Liver (tissue), 9 donors: ENCODE results near the gene GPR176. TPM values are rescaled to one million over a fixed set of nuclear protein-coding genes. Genes with fewer than 3 reads are reported as not detected.
A peak's percentile ranks its signal among the peaks of the same experiment; 100 is the strongest.

Experiments
- DNase-seq: peaks from one replicate; pipeline ENCODE4 v3.0.0-alpha.2; 2017; ENCODE audit warnings: low spot score
- H3K27ac ChIP-seq, 2 donors: one replicate each; pipeline ENCODE4 v1.7.0; 2013; ENCODE audit warnings: inconsistent platforms in 2 of 2, low read length in 2 of 2, control low read depth in 1 of 2, low read depth in 1 of 2, mild to moderate bottlenecking in 1 of 2
- H3K27me3 ChIP-seq, 4 donors: one replicate each; pipeline versions ENCODE4 v1.6.1 to v1.7.0; 2013; ENCODE audit warnings: low read length in 3 of 4, inconsistent platforms in 1 of 4, mild to moderate bottlenecking in 1 of 4, moderate library complexity in 1 of 4; ENCODE audit not compliant: control insufficient read depth in 4 of 4, insufficient read depth in 4 of 4
- H3K36me3 ChIP-seq, 4 donors: one replicate each; pipeline versions ENCODE4 v1.6.1 to v1.7.0; 2013; ENCODE audit warnings: low read length in 3 of 4, mild to moderate bottlenecking in 3 of 4, low read depth in 1 of 4, moderate library complexity in 1 of 4; ENCODE audit not compliant: control insufficient read depth in 4 of 4, insufficient read depth in 3 of 4
- H3K4me1 ChIP-seq, 4 donors: one replicate each; pipeline versions ENCODE4 v1.6.1 to v1.7.0; 2013; ENCODE audit warnings: low read length in 3 of 4, mild to moderate bottlenecking in 3 of 4, moderate library complexity in 1 of 4; ENCODE audit not compliant: control insufficient read depth in 4 of 4, insufficient read depth in 4 of 4
- H3K4me3 ChIP-seq, 3 donors: one replicate each; pipeline versions ENCODE4 v1.6.1 to v1.7.0; 2013; ENCODE audit warnings: low read length in 3 of 3, control low read depth in 1 of 3, low read depth in 1 of 3, mild to moderate bottlenecking in 1 of 3
- H3K9ac ChIP-seq, 2 donors: one replicate each; pipeline ENCODE4 v1.7.0; 2013; ENCODE audit warnings: low read length in 2 of 2, mild to moderate bottlenecking in 2 of 2, moderate library complexity in 2 of 2, control low read depth in 1 of 2, low read depth in 1 of 2
- H3K9me3 ChIP-seq, 4 donors: one replicate each; pipeline versions ENCODE4 v1.6.1 to v1.7.0; 2013; ENCODE audit warnings: low read length in 3 of 4; ENCODE audit not compliant: control insufficient read depth in 4 of 4
- ATF3 ChIP-seq: IDR thresholded peaks from 2 replicates; pipeline ENCODE4 v1.6.1; 2016; ENCODE audit warnings: antibody characterized with exemption
- CTCF ChIP-seq: fragments of 150-350 bp; IDR thresholded peaks from 2 replicates; pipeline ENCODE4 v1.5.1; 2017; ENCODE audit warnings: improper control_type of control experiment, low read depth, low read length; ENCODE audit not compliant: missing input control
- EGR1 ChIP-seq, 2 donors: IDR thresholded peaks; 2 replicates each; pipeline ENCODE4 v1.6.1; 2016 to 2018; ENCODE audit warnings: antibody characterized with exemption in 2 of 2, low read depth in 2 of 2
- FOXA1 ChIP-seq: IDR thresholded peaks from 2 replicates; pipeline ENCODE4 v1.6.1; 2016; ENCODE audit warnings: antibody characterized with exemption
- FOXA2 ChIP-seq: IDR thresholded peaks from 2 replicates; pipeline ENCODE4 v1.6.1; 2016; ENCODE audit warnings: antibody characterized with exemption
- GABPA ChIP-seq, 2 donors: IDR thresholded peaks in 1 of 2; conservative IDR thresholded peaks in 1 of 2; 2 replicates each; pipeline ENCODE4 v1.6.1; 2016; ENCODE audit warnings: antibody characterized with exemption in 2 of 2, mild to moderate bottlenecking in 1 of 2, moderate library complexity in 1 of 2
- HNF4A ChIP-seq, 2 donors: conservative IDR thresholded peaks; 2 replicates each; pipeline ENCODE4 v1.6.1; 2016; ENCODE audit warnings: antibody characterized with exemption in 2 of 2, mild to moderate bottlenecking in 2 of 2
- HNF4G ChIP-seq: IDR thresholded peaks from 2 replicates; pipeline ENCODE4 v1.6.1; 2016; ENCODE audit warnings: antibody characterized with exemption
- JUND ChIP-seq, 2 donors: IDR thresholded peaks; 2 replicates each; pipeline ENCODE4 v1.6.1; 2016; ENCODE audit warnings: antibody characterized with exemption in 2 of 2
- MAX ChIP-seq: IDR thresholded peaks from 2 replicates; pipeline ENCODE4 v1.6.1; 2016; ENCODE audit warnings: antibody characterized with exemption
- NR2F2 ChIP-seq: IDR thresholded peaks from 2 replicates; pipeline ENCODE4 v1.6.1; 2016; ENCODE audit warnings: antibody characterized with exemption
- RAD21 ChIP-seq, 2 donors: IDR thresholded peaks; 2 replicates each; pipeline ENCODE4 v1.6.1; 2016; ENCODE audit warnings: antibody characterized with exemption in 2 of 2, mild to moderate bottlenecking in 2 of 2
- REST ChIP-seq: IDR thresholded peaks from 2 replicates; pipeline ENCODE4 v1.6.1; 2016; ENCODE audit warnings: antibody characterized with exemption, mild to moderate bottlenecking
- RXRA ChIP-seq, 2 donors: IDR thresholded peaks; 2 replicates each; pipeline ENCODE4 v1.6.1; 2017 to 2018; ENCODE audit warnings: antibody characterized with exemption in 2 of 2, mild to moderate bottlenecking in 1 of 2
- SP1 ChIP-seq: IDR thresholded peaks from 2 replicates; pipeline ENCODE4 v1.6.1; 2018; ENCODE audit warnings: antibody characterized with exemption, mild to moderate bottlenecking
- TAF1 ChIP-seq: conservative IDR thresholded peaks from 2 replicates; pipeline ENCODE4 v1.6.1; 2016; ENCODE audit warnings: antibody characterized with exemption, mild to moderate bottlenecking
- YY1 ChIP-seq: IDR thresholded peaks from 2 replicates; pipeline ENCODE4 v1.6.1; 2016; ENCODE audit warnings: antibody characterized with exemption, mild to moderate bottlenecking
- ZBTB33 ChIP-seq: IDR thresholded peaks from 2 replicates; pipeline ENCODE4 v1.6.1; 2016; ENCODE audit warnings: antibody characterized with exemption
- WGBS: extraction: QIAGEN DNeasy Blood & Tissue Kit; methylation state at CpG from one replicate; pipeline ENCODE4 v1.1.7; 2013; 5-methylcytosine and 5-hydroxymethylcytosine counted together
- polyA plus RNA-seq, 2 donors: library from polyadenylated mRNA; stranded (reverse) in 1 of 2; unstranded in 1 of 2; fragments of 200-250 nt in 1 of 2; fragments of >200 nt in 1 of 2; fragmentation: Nextera tagmentation in 1 of 2; extraction: Ambion mirVana in 1 of 2; gene quantifications; one replicate each; pipeline versions ENCODE4 v1.2.1 to v1.2.3, GENCODE V29; 2013 to 2015
- total RNA-seq, 2 donors: library from RNA; depleted of rRNA; stranded (reverse); fragments of >200 nt; gene quantifications; one replicate each; pipeline ENCODE4 v1.2.3, GENCODE V29; 2014
- donor health status: healthy.
- donor health status: healthy.
- donor health status: healthy.
- donor health status: healthy.
- donor health status: healthy.

Gene GPR176
- total and polyA plus RNA-seq, 4 donors, result 0.44 to 1.7 (median 1.4) TPM

- no peak for TF ChIP-seq REST
- no peak for TF ChIP-seq ZBTB33
- TF ChIP-seq EGR1 (IDR thresholded peaks at IDR 0.05; ENCODE audit: low read depth in 2 of 2), result no peak
- no peak for TF ChIP-seq GABPA (IDR thresholded peaks at IDR 0.05 in 1 of 2, conservative IDR thresholded peaks at IDR 0.05 in 1 of 2)
- no peak for TF ChIP-seq YY1
Observed at GRCh38 chr15:39783244-39783820, 136.7 kb downstream of the GPR176 start (continued).

- Histone ChIP-seq H3K4me3 (peak within 1 kb of the TSS; percentile 81 to 89 (median 86)), H3K27me3 (no peaks in the 10 kb centered on the region), H3K9ac (peak within 1 kb of the TSS; percentile 48 to 87), H3K4me1 (peaks cover 3 to 22% (median 8%) of the 10 kb centered on the region in 4 donors), H3K36me3 (no peaks in the 10 kb centered on the region), H3K27ac (peak within 1 kb of the TSS; percentile 16 to 81), H3K9me3 (no peaks in the 10 kb centered on the region)
- under 1% methylated on average over 64 of the region's 64 CpGs for WGBS
- peak; percentile 97 for DNase-seq
- TF ChIP-seq RAD21 (IDR thresholded peaks at IDR 0.05), result no peak
- TF ChIP-seq REST, result no peak
- TF ChIP-seq NR2F2, result no peak
- TF ChIP-seq ZBTB33, result peak; percentile 99
- peak; percentile 62 to 90 for TF ChIP-seq GABPA (IDR thresholded peaks at IDR 0.05 in 1 of 2, conservative IDR thresholded peaks at IDR 0.05 in 1 of 2)
- no peak for TF ChIP-seq CTCF
- TF ChIP-seq FOXA1, result no peak
- peak; percentile 49 for TF ChIP-seq SP1
- no peak for TF ChIP-seq JUND (IDR thresholded peaks at IDR 0.05)
- no peak for TF ChIP-seq HNF4G
- no peak for TF ChIP-seq HNF4A (conservative IDR thresholded peaks at IDR 0.05)
- TF ChIP-seq YY1, result peak; percentile 76
- TF ChIP-seq ATF3, result no peak
- peak; percentile 70 for TF ChIP-seq MAX
- TF ChIP-seq EGR1 (IDR thresholded peaks at IDR 0.05; ENCODE audit: low read depth in 2 of 2), result peak in 1 of 2 donors; percentile 47
- peak; percentile 59 for TF ChIP-seq TAF1
- TF ChIP-seq RXRA (IDR thresholded peaks at IDR 0.05), result peak in 1 of 2 donors; percentile 24
- no peak for TF ChIP-seq FOXA2
Observed at GRCh38 chr15:39782441-39783138, 137.5 kb downstream of the GPR176 start, which contains the start of gene FSIP1. TSS of gene FSIP1 (minus strand) at chr15:39782841. CDS start at chr15:39776524, 6,317 bp downstream.
